H1 (cell line): ENCODE results near the gene SLAMF1.

Experiments used
- CBX5 ChIP-seq: fragments of 300-800, 300-1000 bp; sonication (generic); IDR thresholded peaks from 2 replicates; pipeline ENCODE4 v1.7.1; 2016; ENCODE audit warnings: antibody characterized with exemption, low read length, low read depth
- CTCF ChIP-seq, 3 experiments: IDR thresholded peaks; 1 replicate in 2 of 3; 2 replicates in 1 of 3; pipeline versions ENCODE4 v1.5.1 to v1.6.1; 2011; ENCODE audit warnings: low read length in 3 of 3, mild to moderate bottlenecking in 3 of 3, inconsistent platforms in 2 of 3, low read depth in 1 of 3, moderate library complexity in 1 of 3; ENCODE audit not compliant: insufficient read depth in 1 of 3; ENCODE audit errors: control extremely low read depth in 1 of 3
- POLR2AphosphoS5 ChIP-seq: IDR thresholded peaks from 2 replicates; pipeline ENCODE4 v1.6.1; 2011; ENCODE audit warnings: low read depth, low read length
- SP1 ChIP-seq: IDR thresholded peaks from 2 replicates; pipeline ENCODE4 v1.6.1; 2011; ENCODE audit warnings: low read depth, low read length
- SRF ChIP-seq: IDR thresholded peaks from 2 replicates; pipeline ENCODE4 v1.6.1; 2011; ENCODE audit warnings: mild to moderate bottlenecking, low read depth, low read length, moderate library complexity
- TBP ChIP-seq: IDR thresholded peaks from 2 replicates; pipeline ENCODE4 v1.6.1; 2011; ENCODE audit warnings: low read depth, low read length, improper control_type of control experiment

- TF ChIP-seq POLR2AphosphoS5 (no peak), TBP (no peak), SP1 (no peak), SRF (no peak), CTCF (IDR thresholded peaks at IDR 0.05; ENCODE audit: control extremely low read depth in 1 of 3, insufficient read depth in 1 of 3, low read depth in 1 of 3, low read length in 3 of 3) (no peak), CBX5 (no peak)
These were observed 58.4 kb downstream of the SLAMF1 start for GRCh38 chr1:160588468-160588867.
